ENCODE data around the gene PGAM2. TPM values are rescaled to one million over a fixed set of nuclear protein-coding genes. Genes with fewer than 3 reads are reported as not detected.

PGAM2 gene
- total RNA-seq, 1 experiment from 2014 or later: 2.9 TPM

GRCh38 chr7:44104860-44105771 is 39.7 kb upstream of the PGAM2 start:
- in situ Hi-C loops (cut with HindIII; ENCODE audit: low sequenced_read_pairs): no loop called here
- DNase-seq (ENCODE audit: low spot score): no peak

- in situ Hi-C loops (cut with HindIII; ENCODE audit: low sequenced_read_pairs): no loop called here
These were observed 38.8 kb upstream of the PGAM2 start, which contains the start of gene AEBP1 for GRCh38 chr7:44103923-44104859. AEBP1 (plus strand) TSS chr7:44104345; CDS start chr7:44104666, 321 bp downstream.

GRCh38 chr7:44103566-44103922 is 38.2 kb upstream of the PGAM2 start:
- DNase-seq (ENCODE audit: low spot score): no peak
- in situ Hi-C loops (cut with HindIII; ENCODE audit: low sequenced_read_pairs): no loop called here

More at GRCh38 chr7:44103923-44104859, 38.8 kb upstream of the PGAM2 start, which contains the start of gene AEBP1:
- no peak for DNase-seq (ENCODE audit: low spot score)

GRCh38 chr7:44102846-44103565 is 37.6 kb upstream of the PGAM2 start:
- in situ Hi-C loops (cut with HindIII; ENCODE audit: low sequenced_read_pairs): no loop called here
- DNase-seq (ENCODE audit: low spot score): no peak

GRCh38 chr7:44101966-44102845 is 36.8 kb upstream of the PGAM2 start:
- DNase-seq (ENCODE audit: low spot score): no peak
- in situ Hi-C loops (cut with HindIII; ENCODE audit: low sequenced_read_pairs): no loop called here

- DNase-seq (ENCODE audit: low spot score): no peak
- in situ Hi-C loops (cut with HindIII; ENCODE audit: low sequenced_read_pairs): no loop called here
These were observed 36.1 kb upstream of the PGAM2 start for GRCh38 chr7:44101303-44101965.

- DNase-seq (ENCODE audit: low spot score): no peak
- in situ Hi-C loops (cut with HindIII; ENCODE audit: low sequenced_read_pairs): no loop called here
These were observed 35.3 kb upstream of the PGAM2 start for GRCh38 chr7:44100458-44101302.

- no peak for DNase-seq (ENCODE audit: low spot score)
- in situ Hi-C loops (cut with HindIII; ENCODE audit: low sequenced_read_pairs): loop anchor here (10.0 kb wide), 1 partner anchor 95 kb away; no protein-coding TSS in a partner anchor
These were observed 34.3 kb upstream of the PGAM2 start for GRCh38 chr7:44099669-44100068.

GRCh38 chr7:44098092-44099068 is 33.0 kb upstream of the PGAM2 start:
- DNase-seq (ENCODE audit: low spot score): no peak
- in situ Hi-C loops (cut with HindIII; ENCODE audit: low sequenced_read_pairs): loop anchor here (10.0 kb wide), 1 partner anchor 96 kb away; no protein-coding TSS in a partner anchor

GRCh38 chr7:44097064-44097932 is 31.9 kb upstream of the PGAM2 start:
- in situ Hi-C loops (cut with HindIII; ENCODE audit: low sequenced_read_pairs): loop anchor here (10.0 kb wide), 1 partner anchor 98 kb away; no protein-coding TSS in a partner anchor
- DNase-seq (ENCODE audit: low spot score): no peak

GRCh38 chr7:44096326-44096881 is 31.0 kb upstream of the PGAM2 start:
- in situ Hi-C loops (cut with HindIII; ENCODE audit: low sequenced_read_pairs): loop anchor here (10.0 kb wide), 1 partner anchor 98 kb away; no protein-coding TSS in a partner anchor
- no peak for DNase-seq (ENCODE audit: low spot score)

GRCh38 chr7:44095781-44096180 is 30.4 kb upstream of the PGAM2 start:
- in situ Hi-C loops (cut with HindIII; ENCODE audit: low sequenced_read_pairs): loop anchor here (10.0 kb wide), 1 partner anchor 99 kb away; no protein-coding TSS in a partner anchor
- no peak for DNase-seq (ENCODE audit: low spot score)

- in situ Hi-C loops (cut with HindIII; ENCODE audit: low sequenced_read_pairs): loop anchor here (10.0 kb wide), 1 partner anchor 100 kb away; no protein-coding TSS in a partner anchor
- no peak for DNase-seq (ENCODE audit: low spot score)
These were observed 29.7 kb upstream of the PGAM2 start for GRCh38 chr7:44094883-44095592.

GRCh38 chr7:44094365-44094764 is 29.0 kb upstream of the PGAM2 start:
- DNase-seq (ENCODE audit: low spot score): no peak
- in situ Hi-C loops (cut with HindIII; ENCODE audit: low sequenced_read_pairs): loop anchor here (10.0 kb wide), 1 partner anchor 100 kb away; no protein-coding TSS in a partner anchor

Measured in G401 (cell line).